ENCODE results near the gene PTPN12.

- TF ChIP-seq CTCF (IDR thresholded peaks at IDR 0.05): no peak
- TF ChIP-seq POLR2A (IDR thresholded peaks at IDR 0.05): no peak
Measured at GRCh38 chr7:77538281-77539212, 1.5 kb downstream of the PTPN12 start.
